HCT116 (cell line): ENCODE results near the gene ARHGAP12.

Experiments
- EGR1 ChIP-seq: IDR thresholded peaks from 2 replicates; pipeline ENCODE4 v1.6.1; 2012; ENCODE audit warnings: low read depth
- EZH2 ChIP-seq: fragments of 200-600 bp; sonication (generic); IDR thresholded peaks from 2 replicates; pipeline ENCODE4 v1.6.1; 2017; ENCODE audit warnings: antibody characterized with exemption, mixed run types
- EZH2phosphoT487 ChIP-seq: fragments of 200-600 bp; IDR thresholded peaks from 2 replicates; pipeline ENCODE4 v1.6.1; 2018; ENCODE audit warnings: antibody characterized with exemption, borderline replicate concordance
- JUND ChIP-seq: IDR thresholded peaks from 2 replicates; pipeline ENCODE4 v1.6.1; 2012
- POLR2A ChIP-seq: IDR thresholded peaks from 2 replicates; pipeline ENCODE4 v1.7.0; 2011; ENCODE audit warnings: borderline replicate concordance; ENCODE audit not compliant: insufficient read depth, insufficient read length; ENCODE audit errors: extremely low read depth
- POLR2AphosphoS5 ChIP-seq: IDR thresholded peaks from 2 replicates; pipeline ENCODE4 v1.6.1; 2011; ENCODE audit warnings: mild to moderate bottlenecking, low read depth, low read length, moderate library complexity
- RAD21 ChIP-seq: IDR thresholded peaks from 2 replicates; pipeline ENCODE4 v1.6.1; 2012; ENCODE audit warnings: low read depth, mild to moderate bottlenecking
- YY1 ChIP-seq: IDR thresholded peaks from 2 replicates; pipeline ENCODE4 v1.6.1; 2011; ENCODE audit warnings: low read length, low read depth, moderate library complexity, mild to moderate bottlenecking; ENCODE audit not compliant: insufficient replicate concordance; ENCODE audit errors: extremely low read depth
- ZNF274 ChIP-seq: fragments of 200-500 bp; sonication (Bioruptor generic); IDR thresholded peaks from 2 replicates; pipeline ENCODE4 v1.6.1; 2014; ENCODE audit warnings: mild to moderate bottlenecking, low read depth, low read length, inconsistent platforms
- TF ChIP-seq, protein P1 (sequence below), 3 experiments: fragments of 200-600 bp in 1 of 3; sonication (generic) in 1 of 3; IDR thresholded peaks in 2 of 3; conservative IDR thresholded peaks in 1 of 3; 2 replicates each; pipeline ENCODE4 v1.5.1; 2012 to 2017; ENCODE audit warnings: low read depth in 2 of 3, low read length in 2 of 3, antibody characterized with exemption in 1 of 3, borderline replicate concordance in 1 of 3, control low read depth in 1 of 3, mild to moderate bottlenecking in 1 of 3, mixed read lengths in 1 of 3, mixed run types in 1 of 3, moderate library complexity in 1 of 3; ENCODE audit not compliant: insufficient read depth in 1 of 3
- TF ChIP-seq, protein P2 (sequence below): IDR thresholded peaks from 2 replicates; pipeline ENCODE4 v1.6.1; 2012; ENCODE audit warnings: low read depth
- TF ChIP-seq, protein P3 (sequence below): IDR thresholded peaks from 2 replicates; pipeline ENCODE4 v1.6.1; 2011; ENCODE audit warnings: mild to moderate bottlenecking, low read length, moderate library complexity; ENCODE audit not compliant: insufficient replicate concordance; ENCODE audit errors: extremely low read depth

DNA sequence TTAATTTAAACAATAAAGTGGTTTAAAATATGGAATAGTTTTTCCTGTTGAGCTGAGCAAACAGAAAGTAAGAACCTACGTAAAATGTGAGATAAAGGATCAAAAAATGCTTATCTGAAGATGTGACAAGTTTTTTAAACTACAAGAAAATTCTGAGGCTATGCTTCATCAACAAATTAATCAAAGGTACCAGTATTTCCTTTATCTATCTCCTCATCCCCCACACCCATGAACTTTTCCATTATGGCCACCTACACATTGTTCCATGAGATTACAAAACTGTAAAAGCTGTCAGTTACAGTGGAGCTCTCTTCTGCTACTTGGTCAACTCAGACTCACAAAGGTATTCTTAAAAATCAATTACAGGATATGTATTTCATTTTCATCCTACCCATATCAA, 77.4 kb downstream of the ARHGAP12 start:
- TF ChIP-seq POLR2A (no peak), YY1 (no peak), EZH2phosphoT487 (no peak), RAD21 (no peak), EZH2 (no peak), POLR2AphosphoS5 (no peak), ZNF274 (no peak), JUND (no peak), EGR1 (no peak)
- TF ChIP-seq, protein P1, sequence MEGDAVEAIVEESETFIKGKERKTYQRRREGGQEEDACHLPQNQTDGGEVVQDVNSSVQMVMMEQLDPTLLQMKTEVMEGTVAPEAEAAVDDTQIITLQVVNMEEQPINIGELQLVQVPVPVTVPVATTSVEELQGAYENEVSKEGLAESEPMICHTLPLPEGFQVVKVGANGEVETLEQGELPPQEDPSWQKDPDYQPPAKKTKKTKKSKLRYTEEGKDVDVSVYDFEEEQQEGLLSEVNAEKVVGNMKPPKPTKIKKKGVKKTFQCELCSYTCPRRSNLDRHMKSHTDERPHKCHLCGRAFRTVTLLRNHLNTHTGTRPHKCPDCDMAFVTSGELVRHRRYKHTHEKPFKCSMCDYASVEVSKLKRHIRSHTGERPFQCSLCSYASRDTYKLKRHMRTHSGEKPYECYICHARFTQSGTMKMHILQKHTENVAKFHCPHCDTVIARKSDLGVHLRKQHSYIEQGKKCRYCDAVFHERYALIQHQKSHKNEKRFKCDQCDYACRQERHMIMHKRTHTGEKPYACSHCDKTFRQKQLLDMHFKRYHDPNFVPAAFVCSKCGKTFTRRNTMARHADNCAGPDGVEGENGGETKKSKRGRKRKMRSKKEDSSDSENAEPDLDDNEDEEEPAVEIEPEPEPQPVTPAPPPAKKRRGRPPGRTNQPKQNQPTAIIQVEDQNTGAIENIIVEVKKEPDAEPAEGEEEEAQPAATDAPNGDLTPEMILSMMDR (IDR thresholded peaks at IDR 0.05 in 2 of 3, conservative IDR thresholded peaks at IDR 0.05 in 1 of 3; ENCODE audit: borderline replicate concordance in 1 of 3, insufficient read depth in 1 of 3, low read depth in 2 of 3, low read length in 2 of 3): no peak
- TF ChIP-seq, protein P2, sequence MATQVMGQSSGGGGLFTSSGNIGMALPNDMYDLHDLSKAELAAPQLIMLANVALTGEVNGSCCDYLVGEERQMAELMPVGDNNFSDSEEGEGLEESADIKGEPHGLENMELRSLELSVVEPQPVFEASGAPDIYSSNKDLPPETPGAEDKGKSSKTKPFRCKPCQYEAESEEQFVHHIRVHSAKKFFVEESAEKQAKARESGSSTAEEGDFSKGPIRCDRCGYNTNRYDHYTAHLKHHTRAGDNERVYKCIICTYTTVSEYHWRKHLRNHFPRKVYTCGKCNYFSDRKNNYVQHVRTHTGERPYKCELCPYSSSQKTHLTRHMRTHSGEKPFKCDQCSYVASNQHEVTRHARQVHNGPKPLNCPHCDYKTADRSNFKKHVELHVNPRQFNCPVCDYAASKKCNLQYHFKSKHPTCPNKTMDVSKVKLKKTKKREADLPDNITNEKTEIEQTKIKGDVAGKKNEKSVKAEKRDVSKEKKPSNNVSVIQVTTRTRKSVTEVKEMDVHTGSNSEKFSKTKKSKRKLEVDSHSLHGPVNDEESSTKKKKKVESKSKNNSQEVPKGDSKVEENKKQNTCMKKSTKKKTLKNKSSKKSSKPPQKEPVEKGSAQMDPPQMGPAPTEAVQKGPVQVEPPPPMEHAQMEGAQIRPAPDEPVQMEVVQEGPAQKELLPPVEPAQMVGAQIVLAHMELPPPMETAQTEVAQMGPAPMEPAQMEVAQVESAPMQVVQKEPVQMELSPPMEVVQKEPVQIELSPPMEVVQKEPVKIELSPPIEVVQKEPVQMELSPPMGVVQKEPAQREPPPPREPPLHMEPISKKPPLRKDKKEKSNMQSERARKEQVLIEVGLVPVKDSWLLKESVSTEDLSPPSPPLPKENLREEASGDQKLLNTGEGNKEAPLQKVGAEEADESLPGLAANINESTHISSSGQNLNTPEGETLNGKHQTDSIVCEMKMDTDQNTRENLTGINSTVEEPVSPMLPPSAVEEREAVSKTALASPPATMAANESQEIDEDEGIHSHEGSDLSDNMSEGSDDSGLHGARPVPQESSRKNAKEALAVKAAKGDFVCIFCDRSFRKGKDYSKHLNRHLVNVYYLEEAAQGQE: no peak
- TF ChIP-seq, protein P3, sequence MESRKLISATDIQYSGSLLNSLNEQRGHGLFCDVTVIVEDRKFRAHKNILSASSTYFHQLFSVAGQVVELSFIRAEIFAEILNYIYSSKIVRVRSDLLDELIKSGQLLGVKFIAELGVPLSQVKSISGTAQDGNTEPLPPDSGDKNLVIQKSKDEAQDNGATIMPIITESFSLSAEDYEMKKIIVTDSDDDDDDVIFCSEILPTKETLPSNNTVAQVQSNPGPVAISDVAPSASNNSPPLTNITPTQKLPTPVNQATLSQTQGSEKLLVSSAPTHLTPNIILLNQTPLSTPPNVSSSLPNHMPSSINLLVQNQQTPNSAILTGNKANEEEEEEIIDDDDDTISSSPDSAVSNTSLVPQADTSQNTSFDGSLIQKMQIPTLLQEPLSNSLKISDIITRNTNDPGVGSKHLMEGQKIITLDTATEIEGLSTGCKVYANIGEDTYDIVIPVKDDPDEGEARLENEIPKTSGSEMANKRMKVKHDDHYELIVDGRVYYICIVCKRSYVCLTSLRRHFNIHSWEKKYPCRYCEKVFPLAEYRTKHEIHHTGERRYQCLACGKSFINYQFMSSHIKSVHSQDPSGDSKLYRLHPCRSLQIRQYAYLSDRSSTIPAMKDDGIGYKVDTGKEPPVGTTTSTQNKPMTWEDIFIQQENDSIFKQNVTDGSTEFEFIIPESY: no peak
